ENCODE measurements around the gene NEGR1.

Gene NEGR1

GRCh38 chr1:71510725-71511124, 771.6 kb downstream of the NEGR1 start:
- TF ChIP-seq, protein P1, sequence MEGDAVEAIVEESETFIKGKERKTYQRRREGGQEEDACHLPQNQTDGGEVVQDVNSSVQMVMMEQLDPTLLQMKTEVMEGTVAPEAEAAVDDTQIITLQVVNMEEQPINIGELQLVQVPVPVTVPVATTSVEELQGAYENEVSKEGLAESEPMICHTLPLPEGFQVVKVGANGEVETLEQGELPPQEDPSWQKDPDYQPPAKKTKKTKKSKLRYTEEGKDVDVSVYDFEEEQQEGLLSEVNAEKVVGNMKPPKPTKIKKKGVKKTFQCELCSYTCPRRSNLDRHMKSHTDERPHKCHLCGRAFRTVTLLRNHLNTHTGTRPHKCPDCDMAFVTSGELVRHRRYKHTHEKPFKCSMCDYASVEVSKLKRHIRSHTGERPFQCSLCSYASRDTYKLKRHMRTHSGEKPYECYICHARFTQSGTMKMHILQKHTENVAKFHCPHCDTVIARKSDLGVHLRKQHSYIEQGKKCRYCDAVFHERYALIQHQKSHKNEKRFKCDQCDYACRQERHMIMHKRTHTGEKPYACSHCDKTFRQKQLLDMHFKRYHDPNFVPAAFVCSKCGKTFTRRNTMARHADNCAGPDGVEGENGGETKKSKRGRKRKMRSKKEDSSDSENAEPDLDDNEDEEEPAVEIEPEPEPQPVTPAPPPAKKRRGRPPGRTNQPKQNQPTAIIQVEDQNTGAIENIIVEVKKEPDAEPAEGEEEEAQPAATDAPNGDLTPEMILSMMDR (IDR thresholded peaks at IDR 0.05; ENCODE audit: low read depth, low read length, missing control alignments), result no peak
- DNase-seq (ENCODE audit: low read depth), result no peak
- H3K4me3 ChIP-seq (ENCODE audit: low read depth, low read length), result no peak overlapping the region

DNA sequence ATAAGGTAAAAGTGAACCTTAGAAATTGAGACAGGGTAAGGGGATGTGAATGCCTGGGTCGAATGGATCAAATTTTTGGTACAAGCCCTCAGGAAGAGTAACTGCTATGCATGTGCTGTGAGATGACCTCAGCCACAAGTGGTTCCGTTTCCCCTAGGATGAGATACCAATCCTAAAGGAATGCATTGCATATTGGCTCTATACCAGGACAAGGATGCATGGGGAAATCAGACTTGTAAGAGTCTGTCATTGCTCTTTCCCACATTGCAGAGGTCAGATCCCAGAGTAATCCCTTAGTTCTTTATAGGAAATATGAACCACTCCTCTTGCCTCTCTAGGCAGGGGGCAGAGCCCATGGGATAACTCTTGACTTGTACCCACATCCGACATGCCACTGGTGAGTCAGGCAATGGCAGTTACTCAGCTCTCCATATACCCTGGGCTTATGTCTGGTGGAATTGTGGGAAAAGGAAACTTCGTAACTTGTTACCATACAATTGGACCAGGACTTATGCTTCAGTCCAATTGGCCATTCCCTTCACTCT, 773.2 kb downstream of the NEGR1 start:
- DNase-seq (ENCODE audit: low read depth), result no peak
- TF ChIP-seq, protein P1 (IDR thresholded peaks at IDR 0.05; ENCODE audit: low read depth, low read length, missing control alignments), result no peak
- H3K4me3 ChIP-seq (ENCODE audit: low read depth, low read length), result no peak overlapping the region

DNA sequence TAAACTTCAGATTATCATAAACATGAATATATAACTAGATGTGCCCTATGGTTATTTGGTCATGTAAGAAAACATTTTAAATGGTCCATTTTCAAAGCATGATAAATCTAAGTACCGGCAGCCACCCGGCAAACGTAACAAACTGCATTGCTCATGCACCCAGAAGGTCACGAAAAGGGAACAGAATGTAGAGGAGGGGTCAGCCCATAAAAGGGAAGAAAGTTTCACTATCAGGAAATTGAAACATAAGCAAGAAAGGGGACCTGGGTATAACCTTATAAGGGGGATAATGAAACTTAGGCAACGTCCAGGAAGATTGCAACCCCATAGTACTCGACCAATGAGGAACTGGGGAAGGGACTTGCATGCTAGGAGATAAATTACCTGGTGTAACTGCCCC, 780.3 kb downstream of the NEGR1 start:
- H3K4me3 ChIP-seq (ENCODE audit: low read depth, low read length), result no peak overlapping the region
- TF ChIP-seq, protein P1 (IDR thresholded peaks at IDR 0.05; ENCODE audit: low read depth, low read length, missing control alignments), result no peak
- DNase-seq (ENCODE audit: low read depth), result no peak

GRCh38 chr1:71498542-71498941, 783.8 kb downstream of the NEGR1 start:
- H3K4me3 ChIP-seq (ENCODE audit: low read depth, low read length), result no peak overlapping the region
- no peak for DNase-seq (ENCODE audit: low read depth)
- TF ChIP-seq, protein P1 (IDR thresholded peaks at IDR 0.05; ENCODE audit: low read depth, low read length, missing control alignments), result no peak

DNA sequence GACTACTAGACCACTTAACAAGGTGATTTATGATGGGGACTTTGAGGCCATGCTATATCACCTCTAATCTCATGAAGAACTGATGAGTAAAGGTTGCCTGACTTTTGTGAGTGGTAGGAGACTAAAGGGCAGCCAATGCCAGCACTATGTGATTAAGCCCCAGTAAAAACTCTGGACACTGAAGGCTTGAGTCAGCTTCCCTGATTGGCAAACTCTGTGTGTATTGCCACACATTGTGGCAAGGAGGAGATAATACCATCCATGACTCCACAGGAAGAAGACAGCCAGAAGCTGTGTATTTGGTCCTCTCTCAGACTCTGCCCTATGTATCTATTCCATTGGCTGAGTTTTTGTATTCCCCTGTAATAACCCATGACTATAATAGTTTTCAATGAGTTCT, 788.2 kb downstream of the NEGR1 start:
- TF ChIP-seq, protein P1 (IDR thresholded peaks at IDR 0.05; ENCODE audit: low read depth, low read length, missing control alignments), result no peak
- no peak overlapping the region for H3K4me3 ChIP-seq (ENCODE audit: low read depth, low read length)
- DNase-seq (ENCODE audit: low read depth), result no peak

GRCh38 chr1:71492298-71493041, 789.9 kb downstream of the NEGR1 start:
- H3K4me3 ChIP-seq (ENCODE audit: low read depth, low read length), result no peak overlapping the region
- TF ChIP-seq, protein P1 (IDR thresholded peaks at IDR 0.05; ENCODE audit: low read depth, low read length, missing control alignments), result no peak
- no peak for DNase-seq (ENCODE audit: low read depth)

DNA sequence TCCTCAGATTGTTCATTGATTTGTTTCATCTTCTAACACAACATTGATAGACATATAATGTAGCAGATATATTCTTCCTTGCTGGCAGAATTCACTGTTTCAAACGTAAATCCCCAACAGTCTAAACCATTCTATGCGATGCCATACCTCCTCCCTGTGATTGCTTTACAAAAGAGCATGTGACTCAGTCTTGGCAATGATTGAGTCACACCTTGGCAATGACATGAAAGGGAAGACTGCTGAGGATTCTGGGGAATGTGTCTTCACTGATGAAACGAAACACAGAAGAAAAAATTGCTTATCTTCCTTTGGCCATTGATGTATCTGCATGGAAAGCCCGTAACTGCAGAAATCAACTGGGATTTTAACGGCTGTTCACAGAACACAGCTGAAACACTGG, 791.9 kb downstream of the NEGR1 start:
- TF ChIP-seq, protein P1 (IDR thresholded peaks at IDR 0.05; ENCODE audit: low read depth, low read length, missing control alignments), result no peak

More for the DNA sequence above, 791.9 kb downstream of the NEGR1 start:
- DNase-seq (ENCODE audit: low read depth), result no peak
- H3K4me3 ChIP-seq (ENCODE audit: low read depth, low read length), result no peak overlapping the region
